ENCODE data around the gene VPS54.
A peak's percentile ranks its signal among the peaks of the same experiment; 100 is the strongest.
"Not testable (repeated sequence)": the region's sequence is repeated elsewhere in the genome, so short reads cannot be mapped to it uniquely, and the experiment has no call there.

The VPS54 gene

DNA sequence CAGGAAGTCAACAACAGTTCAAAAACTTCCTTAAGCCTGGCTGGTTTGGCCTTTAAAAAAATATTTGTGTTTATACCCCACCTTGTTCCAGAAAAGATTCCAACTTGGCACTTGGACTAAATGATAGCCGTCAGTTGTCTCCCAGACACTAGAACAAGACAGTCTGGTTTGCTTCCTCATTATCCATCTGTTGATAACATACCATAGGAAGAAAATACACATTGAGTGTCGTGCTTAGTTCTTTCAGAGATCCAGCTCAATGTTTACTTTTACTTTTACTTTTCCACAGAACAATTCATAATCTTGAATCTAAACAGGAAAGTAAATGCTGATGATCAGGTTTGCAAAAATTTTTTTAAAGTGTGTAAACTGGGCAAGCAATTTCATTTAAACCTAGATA lies 2.4 kb upstream of the VPS54 start:
- peak; percentile 36 for DNase-seq (ENCODE audit: low read depth)

DNA sequence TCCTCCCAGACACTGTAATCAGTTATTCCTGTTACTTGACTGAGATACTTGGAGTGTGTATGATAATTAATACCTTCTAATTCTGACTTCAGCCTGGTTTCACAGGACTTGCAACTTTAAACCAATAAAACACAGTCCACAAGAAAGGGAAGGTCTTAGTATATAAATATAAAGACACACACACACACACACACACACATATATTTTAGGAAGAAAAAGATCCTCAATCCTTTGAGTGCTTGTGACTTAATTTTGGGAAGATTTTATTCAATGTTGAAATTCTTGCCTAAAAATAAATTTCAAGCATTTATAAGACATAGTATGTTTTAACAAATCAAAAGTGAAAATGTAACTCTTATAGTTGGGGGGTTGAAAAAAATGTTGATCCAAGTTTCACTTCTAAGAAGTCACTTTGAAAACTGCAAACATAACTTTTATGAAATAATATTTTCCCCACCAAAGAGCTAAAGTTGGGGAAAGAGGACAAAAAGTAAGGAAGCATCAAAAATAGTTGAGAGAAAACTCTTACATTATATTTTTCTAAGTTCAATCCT lies 824 bp upstream of the VPS54 start:
- no peak for DNase-seq (ENCODE audit: low read depth)

DNA sequence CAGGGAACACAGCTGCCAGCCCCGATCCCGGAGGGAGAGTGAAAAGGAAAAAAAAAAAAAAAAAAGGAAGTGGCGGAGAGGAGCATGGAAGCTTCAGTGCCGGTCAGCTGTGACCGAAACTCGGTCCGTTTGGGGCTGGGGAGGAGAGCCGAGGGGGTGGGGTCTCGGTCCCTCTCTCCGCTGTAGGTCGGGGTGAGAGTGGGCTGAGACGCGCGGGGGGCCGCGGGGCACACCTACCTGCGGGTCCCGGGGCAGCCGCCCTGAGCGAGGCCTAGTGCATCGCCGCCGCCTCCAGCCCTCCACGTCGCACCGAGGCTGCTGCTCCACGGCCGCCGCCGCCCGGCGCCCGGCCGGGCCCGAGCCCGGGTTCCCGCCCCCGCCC lies 536 bp downstream of the VPS54 start:
- DNase-seq (ENCODE audit: low read depth): peak; percentile 37

DNA sequence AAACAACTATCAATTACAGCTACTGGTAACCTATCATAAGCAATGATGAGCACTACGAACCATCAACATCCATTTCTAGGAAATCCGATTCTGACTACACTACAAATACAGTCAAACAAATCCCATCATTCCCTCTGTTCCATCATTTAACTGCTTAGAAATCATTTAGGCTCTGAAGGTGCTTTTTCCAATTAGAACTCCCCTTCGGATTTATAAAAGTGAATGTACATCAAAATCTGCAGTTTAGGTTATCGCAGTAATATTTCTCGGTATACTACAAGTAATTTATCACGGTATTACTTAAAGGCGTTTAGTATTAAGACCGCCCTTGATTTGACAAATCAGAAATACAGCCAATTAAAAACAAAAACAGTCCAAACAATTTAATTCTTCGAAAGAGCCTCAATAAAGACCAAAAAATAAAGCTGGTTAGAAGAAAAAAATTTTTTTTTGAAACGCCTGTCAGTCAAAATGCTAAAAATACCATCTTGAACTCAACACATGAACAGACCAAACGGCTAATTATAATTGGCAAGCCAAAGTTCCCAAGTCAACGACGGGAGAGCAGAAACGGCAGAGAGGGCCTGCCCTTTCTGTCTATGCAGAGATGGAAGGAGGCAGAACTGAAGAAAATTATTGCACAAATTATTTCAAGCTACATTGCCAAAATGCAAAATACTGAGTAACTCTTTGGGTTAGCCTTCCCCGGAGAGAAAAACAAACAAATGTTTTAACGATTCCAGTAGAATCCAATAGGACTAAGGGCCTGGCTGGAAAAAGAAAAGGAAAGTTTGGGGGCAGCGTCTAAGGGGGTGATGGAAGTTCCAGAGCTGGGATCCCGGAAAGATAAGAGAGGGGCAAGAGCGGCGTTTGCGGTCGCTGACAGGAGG lies 1.2 kb downstream of the VPS54 start:
- DNase-seq (ENCODE audit: low read depth): peak; percentile 42

DNA sequence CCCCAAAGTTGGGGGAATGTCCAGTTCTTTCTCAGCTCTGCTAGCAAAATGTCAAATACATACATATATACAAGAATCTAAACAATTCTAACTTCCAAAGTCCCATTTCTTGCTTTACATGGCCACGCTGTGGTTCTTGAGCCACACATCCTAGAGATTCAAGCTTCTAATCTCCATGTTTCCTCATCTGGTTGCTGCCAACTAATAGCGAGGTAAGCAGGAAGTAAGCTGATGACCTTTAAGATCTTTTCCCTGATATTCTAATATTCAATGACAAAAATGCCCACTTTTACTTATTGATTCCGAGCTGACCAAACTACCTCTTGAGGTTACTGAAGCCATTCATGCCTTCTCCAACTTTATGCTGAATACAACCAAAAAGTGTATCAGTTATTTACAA lies 3.3 kb downstream of the VPS54 start:
- no peak for DNase-seq (ENCODE audit: low read depth)

DNA sequence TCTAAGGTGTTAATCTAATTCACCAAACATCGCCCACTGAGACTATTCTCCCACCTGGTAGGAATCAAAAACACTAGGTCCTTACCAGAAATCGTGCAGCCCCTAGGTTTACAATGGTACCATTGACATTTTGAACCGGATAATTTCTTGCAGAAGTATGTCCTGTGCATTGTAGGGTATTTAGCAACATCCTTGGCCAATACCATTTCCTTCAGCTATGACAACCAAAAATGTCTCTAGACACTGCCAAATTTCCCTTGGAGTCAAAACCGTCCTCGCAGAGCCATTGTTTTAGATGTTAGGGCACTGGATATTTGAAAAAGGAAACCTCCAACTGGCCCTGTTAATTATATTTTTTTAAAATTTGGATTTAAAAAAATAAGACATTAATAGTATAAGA lies 3.8 kb downstream of the VPS54 start:
- DNase-seq (ENCODE audit: low read depth): no peak

DNA sequence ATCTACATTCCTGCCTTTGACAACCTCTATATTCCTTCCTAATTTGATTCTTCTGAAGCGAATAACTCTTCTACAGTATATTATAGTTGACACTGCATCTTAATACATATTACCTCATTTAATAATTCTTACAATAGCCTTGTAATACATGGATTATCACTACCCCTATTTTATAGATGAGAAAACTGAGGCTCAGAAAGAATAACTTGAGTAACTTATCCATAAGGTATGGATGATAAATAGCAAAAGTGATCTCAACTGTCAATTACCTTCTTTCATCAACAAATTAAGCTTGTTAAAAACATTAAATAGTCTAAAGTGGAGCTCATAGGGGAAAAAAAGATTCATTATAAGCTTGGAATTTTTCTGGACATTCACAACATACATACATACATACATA lies 4.6 kb downstream of the VPS54 start:
- DNase-seq (ENCODE audit: low read depth): no peak

DNA sequence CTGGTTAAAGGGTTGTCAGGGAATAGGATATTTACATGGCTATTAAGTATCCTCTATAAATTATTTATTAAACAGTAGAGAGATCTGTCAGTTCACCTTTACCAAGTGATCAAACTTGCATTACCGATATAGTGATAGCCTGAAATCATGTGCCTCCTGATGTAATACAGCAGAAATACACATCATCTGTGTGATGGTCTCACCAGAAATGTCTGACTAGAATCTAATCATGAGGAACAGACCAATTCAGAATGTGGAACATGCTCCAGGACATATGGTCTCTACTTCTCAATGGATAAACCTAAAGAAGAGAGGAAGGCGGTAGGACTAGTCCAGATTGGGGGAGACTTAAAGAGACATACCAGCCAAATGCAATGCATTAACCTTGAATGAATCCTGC lies 6.2 kb downstream of the VPS54 start:
- no peak for DNase-seq (ENCODE audit: low read depth)

DNA sequence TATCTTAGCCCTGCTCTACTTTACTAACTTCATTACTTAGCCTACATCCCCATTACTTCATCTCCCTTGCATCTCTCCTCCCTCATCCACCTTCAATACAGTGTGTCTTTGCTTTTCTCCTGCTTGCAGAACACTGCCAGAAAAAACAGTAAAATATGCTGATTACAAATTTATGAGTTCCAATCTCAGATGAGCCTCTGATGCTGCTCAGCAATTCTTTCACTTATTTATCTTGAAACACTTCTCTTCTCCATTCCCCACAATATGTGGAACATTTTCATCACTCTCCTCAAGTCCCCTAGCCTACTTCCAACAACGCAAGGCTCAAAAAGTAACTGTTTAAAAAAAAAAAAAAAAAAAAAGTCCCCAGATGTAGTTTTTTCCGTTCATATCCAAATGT lies 7.1 kb downstream of the VPS54 start:
- DNase-seq (ENCODE audit: low read depth): no peak

DNA sequence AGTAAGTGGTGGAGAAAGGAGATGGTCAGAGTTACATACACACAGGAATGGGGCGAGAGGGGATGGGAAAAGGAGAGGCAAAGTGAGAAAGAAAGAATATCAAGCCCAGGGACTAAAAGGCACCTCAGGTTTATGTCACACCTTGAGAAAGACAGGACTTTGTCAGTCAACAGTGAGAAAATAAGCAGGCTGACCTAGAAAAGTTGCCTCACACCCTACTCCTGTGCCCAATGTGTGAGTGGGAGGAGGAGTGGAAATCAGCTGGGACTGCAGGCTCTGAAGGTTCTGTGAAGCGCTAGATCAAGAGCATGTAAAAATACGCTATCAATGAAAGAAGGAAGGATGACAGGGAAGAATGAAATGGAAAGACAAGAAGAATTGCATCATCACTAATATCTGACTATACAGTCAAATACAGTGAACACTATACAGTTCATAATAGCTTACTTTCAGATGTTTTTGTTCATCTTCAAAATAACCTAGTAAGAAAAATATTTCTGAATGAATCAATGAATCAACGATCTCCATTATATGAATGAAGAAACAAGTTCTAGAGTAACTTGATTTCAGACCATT lies 10.7 kb downstream of the VPS54 start:
- DNase-seq (ENCODE audit: low read depth): no peak

DNA sequence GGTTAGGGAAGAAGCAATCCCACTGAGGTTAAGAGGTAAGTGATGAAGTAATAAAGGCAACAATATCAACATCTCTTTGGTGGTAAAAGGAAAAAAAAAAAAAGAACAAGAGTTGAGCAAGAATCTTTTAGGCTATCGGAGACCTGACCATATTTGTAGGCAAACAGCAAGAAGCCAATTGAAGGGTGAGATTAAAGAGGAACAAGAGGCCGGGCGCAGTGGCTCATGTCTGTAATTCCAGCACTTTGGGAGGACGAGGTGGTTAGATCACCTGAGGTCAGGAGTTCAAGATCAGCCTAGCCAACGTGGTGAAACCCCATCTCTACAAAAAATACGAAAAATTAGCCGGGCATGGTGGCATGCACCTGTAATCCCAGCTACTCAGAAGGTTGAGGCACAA lies 11.3 kb downstream of the VPS54 start:
- DNase-seq (ENCODE audit: low read depth): no peak

DNA sequence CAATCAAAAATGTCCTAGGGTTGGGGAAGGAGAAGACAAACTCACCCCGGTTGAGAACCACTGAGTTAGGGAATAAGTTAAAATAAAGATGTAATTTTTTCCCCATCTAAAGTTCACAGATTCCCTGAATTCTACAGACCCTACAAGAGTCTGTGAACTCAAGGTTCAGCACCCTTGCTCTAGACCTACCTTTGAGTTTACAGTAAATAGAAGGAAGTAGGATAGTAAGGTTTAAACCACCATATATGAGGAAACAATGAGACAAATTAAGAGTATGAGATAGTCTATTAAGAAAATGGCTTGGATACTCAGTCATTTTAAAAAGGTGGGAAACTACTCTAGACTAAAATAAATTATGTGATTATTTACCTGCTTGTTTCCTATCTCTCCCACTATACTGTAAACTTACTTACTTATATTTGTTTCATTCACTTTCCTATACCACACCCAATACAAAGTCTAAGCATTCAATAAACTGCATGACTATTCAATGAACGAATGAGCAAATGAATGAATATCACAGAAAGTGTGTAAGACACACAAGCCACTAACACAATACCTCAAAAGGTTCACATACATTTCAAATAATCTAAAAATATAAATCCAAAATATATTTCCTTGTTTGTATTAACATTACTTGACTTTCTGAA lies 13.4 kb downstream of the VPS54 start:
- no peak for DNase-seq (ENCODE audit: low read depth)

DNA sequence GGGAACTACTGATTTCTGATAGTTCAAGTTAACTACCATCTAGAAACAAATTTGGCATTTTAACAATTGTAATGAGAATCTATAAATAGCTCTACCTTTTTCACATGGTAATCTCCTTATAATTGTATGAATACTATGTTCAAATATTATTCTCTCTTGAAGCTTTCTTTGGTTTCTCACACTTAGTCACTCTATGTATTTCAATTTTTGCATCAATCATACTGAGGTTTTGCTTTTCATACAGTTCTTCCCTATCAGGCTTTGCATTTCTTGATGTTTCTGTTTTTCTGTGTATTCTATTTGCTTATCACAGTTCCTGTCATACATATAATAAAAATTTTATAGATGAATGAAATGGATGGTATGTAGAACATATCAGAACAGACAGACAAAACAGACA lies 16.0 kb downstream of the VPS54 start:
- no peak for DNase-seq (ENCODE audit: low read depth)

DNA sequence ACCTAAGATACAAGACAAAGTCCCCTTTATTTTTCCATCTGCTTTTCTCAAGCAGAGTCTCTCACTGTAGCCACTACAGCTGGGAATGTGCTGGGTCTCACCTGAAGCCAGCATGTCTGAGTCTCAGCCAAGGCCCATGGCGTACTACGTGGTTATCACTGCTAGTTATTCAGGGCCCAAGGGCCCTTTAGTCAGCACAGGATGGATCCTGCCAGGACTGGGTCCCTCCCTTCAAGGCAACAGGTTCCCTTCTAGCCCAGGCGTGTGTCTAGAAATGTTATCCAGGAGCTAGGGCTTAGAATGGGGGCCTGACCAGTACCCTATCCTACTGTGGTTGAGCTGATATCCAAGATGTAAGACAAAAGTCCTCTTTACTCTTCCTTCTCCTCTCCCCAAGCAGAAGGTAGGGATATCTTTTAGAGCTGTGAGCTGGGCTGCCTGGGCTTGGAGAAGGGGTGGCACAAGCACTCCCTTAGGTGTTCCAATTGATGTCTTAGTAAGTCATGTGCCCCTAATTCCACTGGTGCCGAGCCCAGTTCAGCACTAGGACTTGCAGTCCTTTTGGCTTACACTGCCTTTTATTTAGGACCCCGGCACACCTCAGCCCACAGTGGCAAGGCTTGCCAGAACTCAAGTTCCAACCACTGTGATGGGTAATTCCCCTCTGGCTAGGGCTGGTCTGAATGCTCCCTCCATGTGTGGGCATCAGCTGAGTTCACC lies 17.7 kb downstream of the VPS54 start:
- DNase-seq (ENCODE audit: low read depth): no peak

DNA sequence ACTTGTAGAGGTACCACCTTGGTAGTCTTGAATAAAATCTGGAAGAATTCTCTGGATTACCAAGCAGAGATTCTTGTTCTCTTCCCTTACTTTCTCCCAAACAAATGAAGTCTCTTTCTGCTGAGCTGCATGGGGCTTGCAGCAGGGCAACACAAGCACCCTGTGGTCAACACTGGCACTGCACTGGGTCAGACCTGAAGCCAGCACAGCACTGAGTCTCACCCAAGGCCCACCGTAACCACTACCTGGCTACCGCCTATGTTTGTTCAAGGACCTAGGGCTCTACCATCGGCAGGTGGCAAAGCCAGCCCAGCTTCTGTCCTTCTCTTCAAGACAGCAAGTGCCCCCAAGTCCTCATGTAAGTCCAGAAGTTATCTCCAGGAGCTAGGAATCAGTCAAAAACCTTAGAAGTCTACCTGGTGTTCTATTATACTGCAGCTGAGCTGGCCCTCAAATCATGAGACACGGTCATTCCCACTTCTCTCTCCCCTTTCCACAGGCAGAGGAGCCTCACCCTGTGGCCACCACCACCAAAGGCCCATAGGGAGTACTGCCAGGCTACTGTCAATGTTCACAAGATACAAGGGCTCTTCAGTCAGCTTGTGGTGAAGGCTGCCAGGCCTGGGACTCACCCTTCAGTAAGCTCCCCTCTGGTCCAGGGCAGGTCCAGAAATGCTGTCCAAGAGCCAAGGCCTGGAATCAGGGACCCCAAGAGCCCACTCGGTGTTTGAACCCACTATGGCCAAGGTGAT lies 18.4 kb downstream of the VPS54 start:
- DNase-seq (ENCODE audit: low read depth): no peak

DNA sequence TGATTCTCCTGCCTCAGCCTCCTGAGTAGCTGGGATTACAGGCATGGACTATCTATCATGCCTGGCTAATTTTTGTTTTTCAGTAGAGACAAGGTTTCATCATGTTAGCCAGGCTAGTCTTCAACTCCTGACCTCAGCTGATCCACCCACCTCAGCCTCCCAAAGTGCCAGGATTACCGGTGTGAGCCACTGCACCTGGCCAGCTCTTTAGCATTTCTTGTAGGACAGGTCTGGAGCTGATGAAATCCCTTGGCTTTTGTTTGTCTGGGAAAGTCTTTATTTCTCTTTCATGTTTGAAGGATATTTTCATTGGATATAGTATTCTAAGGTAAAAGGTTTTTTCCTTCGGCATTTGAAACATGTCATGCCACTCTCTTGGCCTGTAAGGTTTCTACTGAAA lies 20.2 kb downstream of the VPS54 start:
- DNase-seq (ENCODE audit: low read depth): no peak

DNA sequence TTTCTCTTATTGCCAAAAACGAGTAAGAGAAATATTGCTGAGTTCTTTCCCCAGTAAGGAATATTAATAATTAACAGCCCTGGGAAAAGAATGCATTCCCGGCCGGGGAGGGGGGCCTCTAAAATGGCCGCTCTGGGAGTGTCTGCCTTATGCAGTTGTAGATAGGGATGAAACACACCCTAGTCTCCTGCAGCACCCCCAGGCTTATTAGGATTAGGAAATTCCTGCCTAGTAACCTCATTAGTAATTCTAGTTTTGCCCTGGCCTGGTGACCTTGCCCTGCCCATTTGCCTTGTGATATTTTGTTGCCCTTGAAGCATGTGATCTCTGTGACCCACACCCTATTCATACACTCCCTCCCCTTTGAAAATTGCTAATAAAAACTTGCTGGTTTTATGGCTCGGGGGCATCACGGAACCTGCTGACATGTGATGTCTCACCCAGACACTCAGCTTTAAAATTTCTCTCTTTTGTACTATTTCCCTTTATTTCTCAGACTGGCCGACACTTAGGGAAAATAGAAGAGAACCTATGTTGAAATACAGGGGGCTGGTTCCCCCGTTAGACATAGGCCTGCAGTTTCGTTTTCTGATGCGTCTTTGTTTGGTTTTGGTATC lies 22.5 kb downstream of the VPS54 start:
- DNase-seq (ENCODE audit: low read depth): not testable (repeated sequence)

DNA sequence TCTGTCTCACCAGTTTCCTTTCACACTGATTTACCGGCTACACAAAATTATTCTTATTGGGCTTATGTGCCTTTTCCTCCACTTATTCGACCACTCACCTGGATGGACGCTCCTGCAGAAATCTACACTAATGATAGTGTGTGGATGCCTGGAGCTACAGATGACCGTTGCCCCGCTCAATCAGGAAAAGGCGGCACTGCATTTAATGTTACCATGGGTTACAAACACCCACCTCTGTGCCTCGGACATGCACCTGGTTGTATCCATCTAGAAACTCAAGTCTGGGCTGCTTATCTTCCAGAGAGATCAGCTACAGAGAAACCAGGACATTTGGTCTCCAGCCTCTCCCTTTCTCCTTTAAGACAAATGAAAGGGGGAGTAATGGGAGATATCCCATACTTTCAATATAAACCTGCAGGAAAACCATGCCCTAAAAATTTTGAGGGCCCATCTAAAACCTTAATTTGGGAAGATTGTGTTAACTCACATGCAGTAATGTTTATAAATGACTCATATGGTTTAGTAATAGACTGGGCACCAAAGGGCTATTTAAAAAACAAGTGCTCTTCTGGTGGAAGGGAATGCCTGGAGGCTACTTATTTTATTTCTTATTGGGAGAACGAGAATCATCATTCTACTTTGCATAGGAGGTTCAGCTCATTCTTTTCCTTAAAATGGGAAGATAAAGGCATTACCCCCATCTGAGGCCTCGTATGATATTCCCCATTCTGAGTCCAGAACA lies 24.7 kb downstream of the VPS54 start:
- not testable (repeated sequence) for DNase-seq (ENCODE audit: low read depth)

DNA sequence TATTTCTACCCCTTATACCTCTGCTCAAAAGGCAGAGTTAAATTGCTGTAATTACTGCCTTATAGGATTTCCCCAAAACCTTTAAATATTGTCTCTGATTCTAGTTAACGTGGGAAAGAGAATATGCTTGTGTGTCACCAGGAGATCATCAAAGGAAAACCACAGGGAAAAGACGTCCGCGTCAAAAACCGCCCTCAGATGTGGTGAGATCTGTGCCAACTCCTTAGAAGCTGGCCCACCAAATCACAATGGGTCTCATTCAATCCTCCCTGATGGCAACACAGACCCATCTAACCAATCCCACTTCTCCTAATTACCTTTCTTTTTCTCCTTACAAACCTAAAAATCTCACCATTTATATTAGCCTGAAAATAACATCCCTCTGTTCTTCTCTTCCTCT lies 25.4 kb downstream of the VPS54 start:
- DNase-seq (ENCODE audit: low read depth): no peak

DNA sequence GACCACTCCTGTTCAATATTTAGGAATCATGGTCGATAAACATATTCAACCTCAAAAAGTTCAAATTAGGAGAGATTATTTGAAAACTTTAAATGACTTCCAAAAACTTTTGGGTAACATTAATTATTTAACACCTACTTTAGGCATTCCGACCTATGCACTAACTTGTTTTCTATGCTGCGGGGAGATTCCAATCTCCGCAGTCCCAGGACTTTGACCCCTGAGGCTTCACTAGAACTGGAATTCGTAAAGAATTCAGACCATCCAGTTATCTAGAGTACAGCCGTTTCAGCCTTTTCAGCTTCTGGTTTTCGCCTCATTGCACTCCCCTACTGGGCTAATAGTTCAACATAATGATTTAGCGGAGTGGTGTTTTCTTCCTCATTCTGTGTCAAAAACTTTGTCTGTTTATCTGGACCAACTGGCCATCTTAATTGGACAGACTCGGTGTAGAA lies 26.1 kb downstream of the VPS54 start:
- DNase-seq (ENCODE audit: low read depth): not testable (repeated sequence)
